ENCODE data around the gene KIF25. TPM values are rescaled to one million over a fixed set of nuclear protein-coding genes. Genes with fewer than 3 reads are reported as not detected.
"Not testable (repeated sequence)": the region's sequence is repeated elsewhere in the genome, so short reads cannot be mapped to it uniquely, and the experiment has no call there.

Gene KIF25
- total RNA-seq, 3 donors from 2014 or later = 0.14 to 1.1 (median 0.41) TPM

DNA sequence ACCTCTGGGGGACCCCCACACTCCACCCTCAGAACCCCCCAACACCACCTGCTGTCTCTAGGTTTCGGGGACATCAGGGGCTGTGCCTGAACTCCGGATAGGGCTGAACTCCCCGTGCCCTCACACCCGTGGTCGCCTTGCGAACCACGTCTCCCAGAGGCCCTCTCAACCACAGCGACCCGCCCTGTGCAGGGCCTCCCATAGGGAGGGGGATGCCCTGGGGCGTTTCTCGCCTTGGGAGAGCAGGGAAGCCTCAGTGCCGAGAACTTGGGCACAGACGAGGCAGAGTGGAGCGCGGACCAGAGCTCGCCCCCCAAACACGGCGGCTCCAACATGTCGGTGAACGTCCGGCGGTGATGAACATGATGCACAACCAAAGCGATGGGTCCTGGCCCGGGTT, 74.8 kb downstream of the KIF25 start:
- intact Hi-C loops (cut with DNase I, micrococcal nuclease) = no loop called here

DNA sequence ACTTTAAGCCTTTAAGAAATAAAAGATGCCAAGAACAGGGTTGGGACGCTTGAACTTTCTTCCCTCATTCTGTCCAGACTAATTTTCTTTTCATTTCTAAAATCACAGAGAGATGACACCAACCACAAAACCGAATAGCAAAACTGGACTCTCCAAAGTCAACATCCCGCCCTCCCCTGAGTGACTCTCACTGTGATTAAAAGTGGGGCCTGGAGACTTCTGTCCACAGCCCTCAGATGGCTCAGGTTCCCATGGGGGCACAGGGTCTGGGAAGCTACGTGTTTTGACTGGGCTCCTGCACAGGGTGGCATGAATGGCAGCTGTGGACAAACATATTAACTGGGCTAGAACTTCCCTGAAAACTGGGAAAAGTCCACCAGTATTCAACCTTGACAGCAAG, 75.3 kb downstream of the KIF25 start:
- intact Hi-C loops (cut with DNase I, micrococcal nuclease) = no loop called here
- ATAC-seq = no peak

More for the DNA sequence above, 74.8 kb downstream of the KIF25 start:
- no peaks in the 10 kb centered on the region for H3K9me3 ChIP-seq
- H3K36me3 ChIP-seq (ENCODE audit: low read depth) = peaks cover 2% of the 10 kb centered on the region
- TF ChIP-seq, protein P1, sequence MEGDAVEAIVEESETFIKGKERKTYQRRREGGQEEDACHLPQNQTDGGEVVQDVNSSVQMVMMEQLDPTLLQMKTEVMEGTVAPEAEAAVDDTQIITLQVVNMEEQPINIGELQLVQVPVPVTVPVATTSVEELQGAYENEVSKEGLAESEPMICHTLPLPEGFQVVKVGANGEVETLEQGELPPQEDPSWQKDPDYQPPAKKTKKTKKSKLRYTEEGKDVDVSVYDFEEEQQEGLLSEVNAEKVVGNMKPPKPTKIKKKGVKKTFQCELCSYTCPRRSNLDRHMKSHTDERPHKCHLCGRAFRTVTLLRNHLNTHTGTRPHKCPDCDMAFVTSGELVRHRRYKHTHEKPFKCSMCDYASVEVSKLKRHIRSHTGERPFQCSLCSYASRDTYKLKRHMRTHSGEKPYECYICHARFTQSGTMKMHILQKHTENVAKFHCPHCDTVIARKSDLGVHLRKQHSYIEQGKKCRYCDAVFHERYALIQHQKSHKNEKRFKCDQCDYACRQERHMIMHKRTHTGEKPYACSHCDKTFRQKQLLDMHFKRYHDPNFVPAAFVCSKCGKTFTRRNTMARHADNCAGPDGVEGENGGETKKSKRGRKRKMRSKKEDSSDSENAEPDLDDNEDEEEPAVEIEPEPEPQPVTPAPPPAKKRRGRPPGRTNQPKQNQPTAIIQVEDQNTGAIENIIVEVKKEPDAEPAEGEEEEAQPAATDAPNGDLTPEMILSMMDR (IDR thresholded peaks at IDR 0.05) = no peak
- H3K4me3 ChIP-seq = no peak overlapping the region
- ATAC-seq (no peak), DNase-seq (no peak)
- no peaks in the 10 kb centered on the region for H3K4me1 ChIP-seq (ENCODE audit: low read depth)

DNA sequence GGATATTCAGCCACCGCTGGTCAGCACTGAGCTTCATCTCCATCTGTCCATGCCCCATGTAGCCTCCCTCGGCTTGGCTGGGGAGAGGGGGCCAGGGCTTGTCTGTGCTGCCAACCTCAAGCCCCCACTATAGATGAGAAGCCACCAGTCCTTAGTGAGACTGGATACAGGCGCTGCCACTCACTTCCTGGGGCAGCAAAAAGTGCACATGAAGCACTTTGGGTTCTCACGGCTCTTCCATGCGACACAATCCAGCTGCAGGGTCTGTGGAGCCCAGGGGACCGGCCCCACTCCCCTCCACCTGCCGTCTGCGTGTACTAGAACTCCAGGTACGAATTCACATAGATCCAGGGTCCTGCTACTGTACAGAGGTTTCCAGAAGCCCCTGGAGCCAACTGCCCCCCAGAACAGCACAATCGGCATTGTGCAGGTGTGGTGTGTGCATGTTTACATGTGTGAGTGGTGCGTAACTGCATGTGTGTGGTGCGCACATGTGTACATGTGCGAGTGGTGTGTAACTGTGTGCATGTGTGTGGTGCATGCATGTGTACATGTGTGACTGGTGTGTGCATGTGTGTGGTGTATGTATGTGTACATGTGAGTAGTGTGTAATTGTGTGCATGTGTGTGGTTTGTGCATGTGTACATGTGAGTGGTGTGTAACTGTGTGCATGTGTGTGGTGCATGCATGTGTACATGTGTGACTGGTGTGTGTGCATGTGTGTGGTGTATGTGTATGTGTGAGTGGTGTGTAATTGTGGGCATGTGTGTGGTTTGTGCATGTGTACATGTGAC, 76.7 kb downstream of the KIF25 start:
- ATAC-seq = no peak

More for the DNA sequence above, 75.3 kb downstream of the KIF25 start:
- H3K9me3 ChIP-seq = no peaks in the 10 kb centered on the region
- peaks cover 2% of the 10 kb centered on the region for H3K36me3 ChIP-seq (ENCODE audit: low read depth)
- TF ChIP-seq, protein P1 (IDR thresholded peaks at IDR 0.05) = no peak
- no peak for DNase-seq
- no peaks in the 10 kb centered on the region for H3K4me1 ChIP-seq (ENCODE audit: low read depth)
- H3K4me3 ChIP-seq = no peak overlapping the region

DNA sequence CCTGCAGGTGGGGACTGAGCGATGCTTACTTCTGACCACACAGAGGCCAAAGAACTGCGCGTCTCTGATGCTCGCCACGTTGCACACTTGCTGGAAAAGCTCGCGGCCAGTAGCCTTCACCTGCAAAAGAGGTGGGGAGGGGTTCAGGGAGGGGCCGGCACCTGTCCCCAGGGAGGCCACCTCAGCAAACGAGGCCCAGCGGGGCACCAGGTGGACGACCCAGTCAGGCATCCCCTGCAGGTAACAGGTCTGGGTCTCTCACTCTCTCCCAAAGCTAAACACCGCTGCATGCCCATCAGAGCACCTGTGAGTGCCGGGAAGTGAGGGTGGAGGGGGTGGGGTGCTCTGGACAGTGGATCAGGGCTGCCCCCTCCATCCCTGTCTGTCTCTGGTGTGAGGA, 77.7 kb downstream of the KIF25 start:
- no peak overlapping the region for H3K4me3 ChIP-seq
- peaks cover 9% of the 10 kb centered on the region for H3K4me1 ChIP-seq (ENCODE audit: low read depth)
- TF ChIP-seq, protein P1 (IDR thresholded peaks at IDR 0.05) = no peak
- H3K9me3 ChIP-seq = no peaks in the 10 kb centered on the region
- intact Hi-C loops (cut with DNase I, micrococcal nuclease) = no loop called here
- DNase-seq (no peak), ATAC-seq (no peak)
- H3K36me3 ChIP-seq (ENCODE audit: low read depth) = peaks cover 2% of the 10 kb centered on the region

More for the DNA sequence above, 76.7 kb downstream of the KIF25 start:
- Histone ChIP-seq H3K4me1 (ENCODE audit: low read depth) (no peaks in the 10 kb centered on the region), H3K36me3 (ENCODE audit: low read depth) (peaks cover 2% of the 10 kb centered on the region), H3K4me3 (no peak overlapping the region), H3K9me3 (no peaks in the 10 kb centered on the region)
- intact Hi-C loops (cut with DNase I, micrococcal nuclease) = no loop called here
- no peak for DNase-seq
- TF ChIP-seq, protein P1 (IDR thresholded peaks at IDR 0.05) = no peak

DNA sequence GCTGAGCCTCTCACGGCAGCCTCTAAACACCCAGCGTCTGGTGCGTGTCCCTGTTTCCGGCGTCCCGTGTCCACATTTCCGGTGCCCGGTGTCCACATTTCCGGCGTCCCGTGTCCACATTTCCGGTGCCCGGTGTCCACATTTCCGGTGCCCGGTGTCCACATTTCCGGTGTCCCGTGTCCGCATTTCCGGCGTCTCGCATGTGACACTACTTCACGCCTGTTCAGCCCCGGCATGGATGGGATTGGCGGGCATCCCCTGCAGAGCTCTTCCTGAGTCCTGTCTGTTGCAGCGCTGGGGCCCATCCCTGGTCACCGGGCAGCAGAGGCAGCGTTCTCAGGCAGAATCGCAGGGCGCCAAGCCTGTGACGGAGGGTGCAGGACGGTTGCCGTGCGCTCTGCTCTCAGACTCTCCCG, 78.3 kb downstream of the KIF25 start:
- TF ChIP-seq, protein P1 (IDR thresholded peaks at IDR 0.05) = no peak
- Histone ChIP-seq H3K9me3 (no peaks in the 10 kb centered on the region), H3K4me3 (no peak overlapping the region), H3K36me3 (ENCODE audit: low read depth) (peaks cover 2% of the 10 kb centered on the region), H3K4me1 (ENCODE audit: low read depth) (peaks cover 9% of the 10 kb centered on the region)
- DNase-seq = no peak
- intact Hi-C loops (cut with DNase I, micrococcal nuclease) = no loop called here
- no peak for ATAC-seq

DNA sequence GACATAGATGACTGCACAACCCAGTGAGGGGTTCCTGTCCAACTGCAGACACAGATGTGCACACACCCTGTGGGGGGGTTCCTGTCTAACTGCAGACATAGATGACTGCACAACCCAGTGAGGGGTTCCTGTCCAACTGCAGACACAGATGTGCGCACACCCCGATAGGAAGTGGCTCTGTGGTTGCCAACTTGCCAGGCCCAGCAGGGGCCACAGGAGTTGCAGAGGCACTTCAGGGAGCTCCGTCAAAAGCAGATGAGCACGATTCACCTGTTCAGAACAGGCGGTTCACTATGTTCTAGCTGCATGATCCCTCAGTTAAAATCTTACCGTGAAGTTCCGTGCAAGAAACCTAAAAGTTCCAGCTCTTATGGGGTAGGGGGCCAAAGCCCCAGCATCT, 79.9 kb downstream of the KIF25 start:
- ATAC-seq; H3K4me3 ChIP-seq; intact Hi-C loops (cut with DNase I, micrococcal nuclease); DNase-seq; H3K36me3 ChIP-seq (ENCODE audit: low read depth); H3K9me3 ChIP-seq: not testable (repeated sequence)
- peaks cover 13% of the 10 kb centered on the region for H3K4me1 ChIP-seq (ENCODE audit: low read depth)

Data from mucosa of descending colon (tissue), 3 donors.